ENCODE measurements around the gene PHACTR1.

DNA sequence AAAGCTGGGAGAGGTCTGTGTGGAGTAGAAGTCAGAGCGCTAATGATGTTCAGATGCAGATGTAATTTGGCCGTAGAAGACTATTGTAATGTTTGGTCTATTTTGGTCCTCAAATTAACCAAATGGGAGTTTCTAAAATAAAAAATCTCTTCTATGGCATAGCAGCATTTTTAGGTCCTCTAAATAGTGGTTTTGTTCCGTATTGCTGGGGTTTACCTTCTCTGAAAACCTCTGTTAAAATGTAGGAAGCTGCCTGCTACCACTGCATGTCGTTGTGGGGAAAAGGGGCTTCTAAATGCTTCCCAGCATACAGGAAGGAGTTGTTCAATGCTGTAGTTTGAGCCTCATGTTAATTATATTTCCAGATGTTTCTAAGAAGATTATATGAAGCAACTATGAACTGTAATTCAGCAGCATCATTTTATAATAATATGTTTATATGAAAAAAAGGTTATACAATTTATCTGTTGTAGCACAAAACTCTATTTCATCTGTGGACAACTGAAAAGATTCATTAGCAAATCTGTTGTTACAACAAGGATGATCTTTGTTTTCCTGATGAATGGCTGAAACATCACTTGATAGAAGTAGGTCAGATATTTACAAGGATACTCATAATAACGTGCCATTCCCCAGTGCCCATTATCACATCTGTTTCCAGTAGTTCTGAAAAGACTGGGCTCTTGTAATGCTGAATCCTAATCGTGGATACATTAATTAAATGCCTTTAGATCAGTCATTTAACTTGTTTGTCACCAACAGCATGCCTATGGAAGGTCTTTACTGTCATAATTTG, 355.2 kb downstream of the PHACTR1 start:
- TF ChIP-seq CTCF (IDR thresholded peaks at IDR 0.05) (no peak), POLR2AphosphoS5 (IDR thresholded peaks at IDR 0.05) (no peak)

Data from prostate gland (tissue), 2 donors.